GM19193 (cell line): ENCODE data around the gene GOLGA8T.
"Not testable (repeated sequence)": the region's sequence is repeated elsewhere in the genome, so short reads cannot be mapped to it uniquely, and the experiment has no call there.

Experiments
- POLR2A ChIP-seq: IDR thresholded peaks from 4 replicates; pipeline ENCODE4 v1.6.1; 2011; ENCODE audit not compliant: insufficient read depth, insufficient read length; ENCODE audit errors: extremely low read depth

GOLGA8T gene

GRCh38 chr15:30134751-30135150 is at the start of gene GOLGA8T:
Gene GOLGA8T, plus strand, starts transcription at chr15:30135051. Its CDS starts 98 bp downstream, at chr15:30135149.
- not testable (repeated sequence) for TF ChIP-seq POLR2A
